Measurements from ENCODE around the gene TIAM1.

Gene TIAM1

GRCh38 chr21:31220575-31220974, 123.5 kb downstream of the TIAM1 start:
- no peak for TF ChIP-seq ZNF274 (IDR thresholded peaks at IDR 0.05; ENCODE audit: low read depth, low read length)

GRCh38 chr21:31218830-31219608, 125.0 kb downstream of the TIAM1 start:
- no peak overlapping the region for H3K4me3 ChIP-seq (ENCODE audit: low read length)
- TF ChIP-seq ZNF274 (IDR thresholded peaks at IDR 0.05; ENCODE audit: low read depth, low read length) = no peak

More at GRCh38 chr21:31220575-31220974, 123.5 kb downstream of the TIAM1 start:
- H3K4me3 ChIP-seq (ENCODE audit: low read length) = no peak overlapping the region

GRCh38 chr21:31216206-31216605, 127.9 kb downstream of the TIAM1 start:
- no peak overlapping the region for H3K4me3 ChIP-seq (ENCODE audit: low read length)
- TF ChIP-seq ZNF274 (IDR thresholded peaks at IDR 0.05; ENCODE audit: low read depth, low read length) = no peak

- TF ChIP-seq ZNF274 (IDR thresholded peaks at IDR 0.05; ENCODE audit: low read depth, low read length) = no peak
Observed at GRCh38 chr21:31213787-31214186, 130.3 kb downstream of the TIAM1 start.

GRCh38 chr21:31211836-31212235, 132.2 kb downstream of the TIAM1 start:
- H3K4me3 ChIP-seq (ENCODE audit: low read length) = no peak overlapping the region
- TF ChIP-seq ZNF274 (IDR thresholded peaks at IDR 0.05; ENCODE audit: low read depth, low read length) = no peak

More at GRCh38 chr21:31213787-31214186, 130.3 kb downstream of the TIAM1 start:
- H3K4me3 ChIP-seq (ENCODE audit: low read length) = no peak overlapping the region

GRCh38 chr21:31205412-31205811, 138.6 kb downstream of the TIAM1 start:
- no peak overlapping the region for H3K4me3 ChIP-seq (ENCODE audit: low read length)
- TF ChIP-seq ZNF274 (IDR thresholded peaks at IDR 0.05; ENCODE audit: low read depth, low read length) = no peak

- H3K4me3 ChIP-seq (ENCODE audit: low read length) = no peak overlapping the region
- TF ChIP-seq ZNF274 (IDR thresholded peaks at IDR 0.05; ENCODE audit: low read depth, low read length) = no peak
Observed at GRCh38 chr21:31204801-31205200, 139.3 kb downstream of the TIAM1 start.

- TF ChIP-seq ZNF274 (IDR thresholded peaks at IDR 0.05; ENCODE audit: low read depth, low read length) = no peak
- H3K4me3 ChIP-seq (ENCODE audit: low read length) = no peak overlapping the region
Observed at GRCh38 chr21:31203431-31204054, 140.5 kb downstream of the TIAM1 start.

- TF ChIP-seq ZNF274 (IDR thresholded peaks at IDR 0.05; ENCODE audit: low read depth, low read length) = no peak
- no peak overlapping the region for H3K4me3 ChIP-seq (ENCODE audit: low read length)
Observed at GRCh38 chr21:31201548-31201947, 142.5 kb downstream of the TIAM1 start.

- no peak overlapping the region for H3K4me3 ChIP-seq (ENCODE audit: low read length)
- no peak for TF ChIP-seq ZNF274 (IDR thresholded peaks at IDR 0.05; ENCODE audit: low read depth, low read length)
Observed at GRCh38 chr21:31201144-31201543, 142.9 kb downstream of the TIAM1 start.

GRCh38 chr21:31198575-31198974, 145.5 kb downstream of the TIAM1 start:
- no peak for TF ChIP-seq ZNF274 (IDR thresholded peaks at IDR 0.05; ENCODE audit: low read depth, low read length)
- H3K4me3 ChIP-seq (ENCODE audit: low read length) = no peak overlapping the region

GRCh38 chr21:31196724-31197123, 147.3 kb downstream of the TIAM1 start:
- H3K4me3 ChIP-seq (ENCODE audit: low read length) = no peak overlapping the region

GRCh38 chr21:31195334-31196015, 148.6 kb downstream of the TIAM1 start:
- H3K4me3 ChIP-seq (ENCODE audit: low read length) = no peak overlapping the region
- no peak for TF ChIP-seq ZNF274 (IDR thresholded peaks at IDR 0.05; ENCODE audit: low read depth, low read length)

More at GRCh38 chr21:31196724-31197123, 147.3 kb downstream of the TIAM1 start:
- no peak for TF ChIP-seq ZNF274 (IDR thresholded peaks at IDR 0.05; ENCODE audit: low read depth, low read length)

GRCh38 chr21:31194510-31195293, 149.4 kb downstream of the TIAM1 start:
- TF ChIP-seq ZNF274 (IDR thresholded peaks at IDR 0.05; ENCODE audit: low read depth, low read length) = no peak
- H3K4me3 ChIP-seq (ENCODE audit: low read length) = no peak overlapping the region; the same call in 1 of the 2 replicates
